Stimulated activated effector memory CD8-positive, alpha-beta T cell treated with anti-CD3 and anti-CD28 coated beads, Interleukin-12 subunit alpha, Interleukin-12 subunit beta, amount 100 ng/mL, for 72 hours (primary cell): Measurements from ENCODE around the gene PRKN.

Source experiments
- ATAC-seq: fragments of 150-1000 bp; cut with Tn5 transposase; 2 replicates; pipeline ENCODE4 v1.10.0; 2021
- DNase-seq, 2 donors: peaks; one replicate each; pipeline ENCODE4 v3.0.0; 2021 to 2022; ENCODE audit warnings: low spot score in 2 of 2
- H3K27ac Mint-ChIP-seq: one replicate; pipeline ENCODE4 v1.8.0; 2022; ENCODE audit warnings: mild to moderate bottlenecking, mixed read lengths
- H3K36me3 Mint-ChIP-seq: one replicate; pipeline ENCODE4 v1.8.0; 2022; ENCODE audit warnings: mild to moderate bottlenecking, mixed read lengths
- H3K4me1 Mint-ChIP-seq: one replicate; pipeline ENCODE4 v1.8.0; 2022; ENCODE audit warnings: mixed read lengths
- H3K4me3 Mint-ChIP-seq: one replicate; pipeline ENCODE4 v1.8.0; 2022; ENCODE audit warnings: mild to moderate bottlenecking, mixed read lengths
- H3K9me3 Mint-ChIP-seq: one replicate; pipeline ENCODE4 v1.8.0; 2022; ENCODE audit warnings: mixed read lengths

Gene PRKN

GRCh38 chr6:162727322-162728182 is at the start of gene PRKN, which contains the start of gene PACRG:
TSS of gene PRKN (minus strand) at chr6:162727766.
TSS of gene PACRG (plus strand) at chr6:162727974.
- peaks cover 3% of the 10 kb centered on the region for H3K9me3 Mint-ChIP-seq

DNA sequence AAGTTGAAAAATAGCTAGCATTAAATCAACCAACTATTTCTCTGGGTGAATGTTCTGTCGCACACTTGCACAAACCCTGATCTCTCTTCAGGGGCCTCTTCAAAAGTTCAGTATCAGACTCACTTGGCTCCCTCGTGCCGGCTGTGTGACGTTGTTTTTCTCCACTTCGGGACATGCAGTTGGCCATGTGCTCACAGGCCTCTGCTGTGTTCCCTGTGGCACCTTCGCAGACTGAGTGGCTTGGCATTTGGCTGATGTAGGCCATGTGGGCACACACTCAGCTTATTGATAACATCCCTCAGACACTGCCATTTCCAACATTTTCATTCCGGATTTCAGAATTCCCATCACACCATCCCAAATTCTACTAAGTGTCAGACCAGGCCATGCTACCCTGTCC is 49.5 kb upstream of the PRKN start:
- H3K27ac Mint-ChIP-seq: no peak overlapping the region
- H3K36me3 Mint-ChIP-seq: no peaks in the 10 kb centered on the region
- no peak for DNase-seq
- H3K4me3 Mint-ChIP-seq: no peak overlapping the region
- H3K9me3 Mint-ChIP-seq: peaks cover 14% of the 10 kb centered on the region
- ATAC-seq: no peak
- no peaks in the 10 kb centered on the region for H3K4me1 Mint-ChIP-seq

More at GRCh38 chr6:162727322-162728182, at the start of gene PRKN, which contains the start of gene PACRG:
- ATAC-seq: peak; percentile 97
- peak within 1 kb of the TSS; percentile 77 for H3K4me3 Mint-ChIP-seq
- DNase-seq: peak; percentile 92
- H3K4me1 Mint-ChIP-seq: peaks cover 13% of the 10 kb centered on the region
- H3K36me3 Mint-ChIP-seq: peaks cover 6% of the 10 kb centered on the region
- H3K27ac Mint-ChIP-seq: peak within 1 kb of the TSS; percentile 92

GRCh38 chr6:162773996-162774395 is 46.4 kb upstream of the PRKN start:
- Mint-ChIP-seq H3K4me1 (no peaks in the 10 kb centered on the region), H3K9me3 (no peaks in the 10 kb centered on the region), H3K36me3 (no peaks in the 10 kb centered on the region), H3K27ac (no peak overlapping the region), H3K4me3 (no peak overlapping the region)
- ATAC-seq (no peak), DNase-seq (no peak)

DNA sequence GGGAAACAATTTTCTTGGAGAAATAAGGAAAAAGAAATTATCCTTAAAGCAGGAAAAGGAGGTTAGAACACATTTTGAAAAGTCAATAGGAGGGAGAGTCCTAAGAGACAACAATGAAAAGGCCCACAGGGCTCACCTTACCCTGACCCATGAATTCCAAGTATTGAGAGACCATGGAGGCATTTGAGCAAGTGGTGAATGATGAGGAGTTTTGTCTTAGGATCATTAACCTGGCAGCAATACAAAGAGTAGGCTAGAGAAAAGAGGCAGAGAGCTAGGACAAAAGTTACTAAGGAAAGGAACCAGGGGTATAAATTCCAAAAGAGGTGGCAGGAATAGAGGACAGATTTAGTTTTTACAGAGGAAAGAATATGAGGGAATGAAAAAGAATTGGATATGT is 44.9 kb upstream of the PRKN start:
- Mint-ChIP-seq H3K4me1 (no peaks in the 10 kb centered on the region), H3K4me3 (no peak overlapping the region), H3K36me3 (no peaks in the 10 kb centered on the region), H3K27ac (no peak overlapping the region), H3K9me3 (no peaks in the 10 kb centered on the region)
- ATAC-seq (no peak), DNase-seq (no peak)

- Mint-ChIP-seq H3K4me3 (no peak overlapping the region), H3K9me3 (no peaks in the 10 kb centered on the region), H3K4me1 (no peaks in the 10 kb centered on the region), H3K36me3 (no peaks in the 10 kb centered on the region), H3K27ac (no peak overlapping the region)
- no peak for DNase-seq
- ATAC-seq: no peak
These were observed 43.4 kb upstream of the PRKN start for GRCh38 chr6:162770955-162771354.

GRCh38 chr6:162770136-162770535 is 42.6 kb upstream of the PRKN start:
- Mint-ChIP-seq H3K4me1 (no peaks in the 10 kb centered on the region), H3K36me3 (no peaks in the 10 kb centered on the region), H3K9me3 (no peaks in the 10 kb centered on the region), H3K4me3 (no peak overlapping the region), H3K27ac (no peak overlapping the region)
- ATAC-seq (no peak), DNase-seq (no peak)

DNA sequence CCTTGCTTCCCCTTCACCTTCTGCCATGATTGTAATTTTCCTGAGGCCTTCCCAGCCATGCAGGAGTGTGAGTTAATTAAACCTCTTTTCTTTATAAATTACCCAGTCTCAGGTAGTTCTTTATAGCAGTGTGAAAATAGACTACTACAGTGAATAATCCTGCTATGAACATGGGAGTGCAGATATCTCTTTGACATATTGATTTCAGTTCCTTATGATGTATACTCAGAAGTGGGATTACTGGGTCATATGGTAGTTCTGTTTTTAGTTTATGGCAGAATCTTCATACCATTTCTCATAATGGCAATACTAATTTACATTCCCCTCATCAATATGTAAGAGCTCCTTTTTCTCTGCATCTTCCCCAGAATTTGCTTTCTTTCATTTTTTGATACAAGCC is 26.2 kb upstream of the PRKN start:
- H3K9me3 Mint-ChIP-seq: no peaks in the 10 kb centered on the region
- H3K36me3 Mint-ChIP-seq: no peaks in the 10 kb centered on the region
- no peak overlapping the region for H3K4me3 Mint-ChIP-seq
- ATAC-seq: no peak
- no peak for DNase-seq
- no peaks in the 10 kb centered on the region for H3K4me1 Mint-ChIP-seq
- H3K27ac Mint-ChIP-seq: no peak overlapping the region

- no peak for ATAC-seq
- Mint-ChIP-seq H3K4me1 (no peaks in the 10 kb centered on the region), H3K36me3 (no peaks in the 10 kb centered on the region), H3K9me3 (no peaks in the 10 kb centered on the region), H3K4me3 (no peak overlapping the region), H3K27ac (no peak overlapping the region)
- no peak for DNase-seq
These were observed 23.8 kb upstream of the PRKN start for GRCh38 chr6:162751211-162751859.

DNA sequence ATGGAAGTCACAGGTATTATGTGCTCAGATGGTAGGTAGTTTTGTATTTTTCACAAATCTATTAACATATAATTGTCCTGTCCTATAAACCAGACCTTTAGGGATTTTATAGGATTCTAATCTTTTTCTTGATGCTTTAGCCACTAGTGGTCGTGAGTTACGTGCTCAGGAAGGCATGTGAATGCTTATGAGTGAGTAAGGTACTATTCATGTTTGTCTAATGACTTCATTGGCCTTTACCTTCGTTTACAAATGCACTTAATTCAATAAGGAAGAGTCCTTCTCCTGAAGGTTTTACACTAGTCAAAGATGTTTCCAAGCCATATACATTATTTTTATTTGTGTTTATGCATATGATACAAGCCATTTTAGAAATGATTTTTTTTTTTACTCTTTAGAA is 23.2 kb upstream of the PRKN start:
- ATAC-seq (no peak), DNase-seq (no peak)
- H3K4me3 Mint-ChIP-seq: no peak overlapping the region
- H3K27ac Mint-ChIP-seq: no peak overlapping the region
- H3K4me1 Mint-ChIP-seq: no peaks in the 10 kb centered on the region
- no peaks in the 10 kb centered on the region for H3K36me3 Mint-ChIP-seq
- no peaks in the 10 kb centered on the region for H3K9me3 Mint-ChIP-seq

DNA sequence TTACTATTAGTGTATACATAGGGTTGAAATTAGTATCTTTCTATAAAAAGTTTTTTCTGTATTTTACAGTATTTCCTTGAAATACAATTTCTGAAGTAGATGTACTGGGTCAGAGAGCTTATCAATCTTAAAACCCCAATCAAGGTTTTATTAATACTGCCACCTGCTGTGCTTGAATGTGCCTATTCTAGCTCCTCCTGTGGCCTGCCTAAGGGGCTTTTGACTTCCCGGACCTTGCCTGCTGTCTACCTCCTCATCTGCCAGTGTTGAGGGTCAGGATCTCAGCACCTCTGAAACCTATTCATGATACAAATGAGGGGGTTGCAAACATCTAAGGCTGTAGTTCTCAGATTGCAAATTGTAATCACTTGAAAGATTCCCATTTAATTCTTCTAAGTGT is 9.4 kb upstream of the PRKN start:
- no peak for ATAC-seq
- Mint-ChIP-seq H3K4me1 (peaks cover 7% of the 10 kb centered on the region), H3K4me3 (no peak overlapping the region), H3K9me3 (peaks cover 2% of the 10 kb centered on the region), H3K36me3 (no peaks in the 10 kb centered on the region), H3K27ac (no peak overlapping the region)
- no peak for DNase-seq

- Mint-ChIP-seq H3K27ac (peak overlapping the region; percentile 18), H3K36me3 (no peaks in the 10 kb centered on the region), H3K4me1 (peaks cover 7% of the 10 kb centered on the region), H3K4me3 (no peak overlapping the region), H3K9me3 (peaks cover 5% of the 10 kb centered on the region)
- no peak for ATAC-seq
- DNase-seq: no peak
These were observed 5.9 kb upstream of the PRKN start for GRCh38 chr6:162733489-162733888.

- ATAC-seq: no peak
- H3K9me3 Mint-ChIP-seq: peaks cover 5% of the 10 kb centered on the region
- peaks cover 6% of the 10 kb centered on the region for H3K36me3 Mint-ChIP-seq
- DNase-seq: no peak
- H3K4me1 Mint-ChIP-seq: peaks cover 19% of the 10 kb centered on the region
- no peak overlapping the region for H3K4me3 Mint-ChIP-seq
- no peak overlapping the region for H3K27ac Mint-ChIP-seq
These were observed 2.9 kb upstream of the PRKN start for GRCh38 chr6:162730502-162730901.

DNA sequence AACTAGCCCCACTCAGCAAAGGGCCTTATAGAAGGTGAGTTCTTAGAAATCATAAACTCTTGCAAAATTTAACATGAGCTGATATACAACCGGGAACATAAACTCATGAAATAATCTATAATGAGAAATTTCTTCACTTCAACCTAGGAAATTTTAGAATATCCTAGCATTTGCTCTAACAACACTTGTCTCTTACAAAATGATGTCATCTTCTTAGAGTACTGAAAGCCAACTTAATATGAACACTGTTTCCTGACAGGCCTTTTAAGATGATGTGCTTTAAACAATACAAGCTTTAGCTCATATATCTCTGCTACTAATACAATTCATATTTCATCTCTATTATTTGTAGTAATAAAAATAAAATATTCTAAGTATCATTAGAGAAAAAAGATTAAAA is 1.1 kb upstream of the PRKN start:
- peaks cover 4% of the 10 kb centered on the region for H3K9me3 Mint-ChIP-seq
- peak overlapping the region; percentile 77 for H3K4me3 Mint-ChIP-seq
- peaks cover 17% of the 10 kb centered on the region for H3K4me1 Mint-ChIP-seq
- peaks cover 6% of the 10 kb centered on the region for H3K36me3 Mint-ChIP-seq
- DNase-seq (no peak), ATAC-seq (no peak)
- peak overlapping the region; percentile 92 for H3K27ac Mint-ChIP-seq

DNA sequence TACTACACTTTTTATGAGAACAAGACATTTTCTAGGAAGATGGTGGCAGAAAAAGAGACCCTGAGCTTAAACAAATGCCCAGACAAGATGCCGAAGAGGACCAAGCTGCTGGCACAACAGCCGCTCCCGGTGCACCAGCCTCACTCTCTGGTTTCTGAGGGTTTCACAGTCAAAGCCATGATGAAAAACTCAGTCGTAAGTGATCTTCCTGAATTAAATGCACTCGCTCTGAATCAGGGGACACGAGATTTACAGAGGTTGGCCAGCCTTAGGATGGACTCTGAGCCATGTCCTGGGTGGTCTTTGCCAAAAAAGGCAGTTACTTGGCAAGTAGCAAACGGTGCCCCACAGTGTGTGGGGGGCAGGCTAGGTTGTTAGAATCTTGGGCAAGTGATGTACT is 631 bp upstream of the PRKN start:
- ATAC-seq (no peak), DNase-seq (no peak)
- Mint-ChIP-seq H3K27ac (peak overlapping the region; percentile 92), H3K36me3 (peaks cover 6% of the 10 kb centered on the region), H3K9me3 (peaks cover 3% of the 10 kb centered on the region), H3K4me1 (peaks cover 13% of the 10 kb centered on the region), H3K4me3 (peak overlapping the region; percentile 77)

DNA sequence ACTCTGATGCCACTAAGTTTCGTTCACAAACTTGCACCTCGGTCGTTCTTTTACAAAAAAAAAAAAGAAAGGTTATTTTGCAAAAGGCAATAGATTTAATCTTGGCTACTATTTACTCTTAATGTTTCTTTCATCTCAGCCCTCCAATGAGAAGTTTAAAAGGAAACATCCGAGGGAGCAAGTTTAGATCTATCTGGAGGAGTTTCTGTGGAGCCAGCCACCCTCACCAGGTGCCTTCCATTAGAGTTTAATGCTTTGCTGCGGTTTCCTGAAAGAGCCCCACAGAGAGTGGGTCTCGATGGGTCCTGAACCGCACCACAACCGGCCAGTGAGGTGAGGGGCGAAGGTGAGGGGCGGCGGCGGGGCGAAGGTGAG is 632 bp downstream of the PRKN start:
- peaks cover 6% of the 10 kb centered on the region for H3K36me3 Mint-ChIP-seq
- ATAC-seq: no peak

DNA sequence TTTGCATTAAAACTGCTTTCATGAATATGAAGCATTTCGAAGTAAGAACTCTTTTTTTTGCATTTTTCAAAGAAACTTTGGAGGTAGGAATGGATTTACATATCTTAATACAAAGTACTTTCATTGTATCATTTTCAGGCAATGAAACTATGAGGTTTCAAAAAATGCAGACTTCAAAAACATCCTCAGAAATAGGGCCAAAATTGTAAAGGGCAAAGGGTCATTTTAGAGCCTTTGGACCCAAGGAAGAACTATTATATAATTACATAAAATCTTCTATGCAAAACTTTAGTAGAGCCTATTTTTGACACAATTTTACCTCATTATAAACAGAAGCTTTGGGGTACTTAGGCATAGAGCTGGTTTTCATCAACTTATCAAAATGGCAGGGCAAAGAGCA is 4.9 kb downstream of the PRKN start:
- no peak overlapping the region for H3K4me3 Mint-ChIP-seq
- no peaks in the 10 kb centered on the region for H3K9me3 Mint-ChIP-seq
- ATAC-seq (no peak), DNase-seq (no peak)
- H3K36me3 Mint-ChIP-seq: no peaks in the 10 kb centered on the region
- no peak overlapping the region for H3K27ac Mint-ChIP-seq
- peaks cover 6% of the 10 kb centered on the region for H3K4me1 Mint-ChIP-seq

More for the DNA sequence above, 632 bp downstream of the PRKN start:
- Mint-ChIP-seq H3K9me3 (peaks cover 3% of the 10 kb centered on the region), H3K4me1 (peaks cover 13% of the 10 kb centered on the region), H3K27ac (peak overlapping the region; percentile 92), H3K4me3 (peak overlapping the region; percentile 77)
- DNase-seq: no peak
